Neural progenitor cell (in vitro differentiated cells): ENCODE measurements around the gene STEAP3. TPM values are rescaled to one million over a fixed set of nuclear protein-coding genes. Genes with fewer than 3 reads are reported as not detected.

Source experiments
- DNase-seq: peaks from one replicate; pipeline ENCODE4 v3.0.0-alpha.2; 2016; ENCODE audit warnings: low spot score
- H2AFZ ChIP-seq: fragments of 200-600 bp; sonication (generic); replicated peaks from 2 replicates; pipeline ENCODE4 v1.6.1; 2016; ENCODE audit warnings: antibody characterized with exemption
- H3F3A ChIP-seq: fragments of 200-600 bp; sonication (generic); 2 replicates; pipeline ENCODE4 v1.6.1; 2016; ENCODE audit warnings: antibody characterized with exemption, low read depth
- H3K27ac ChIP-seq: fragments of 200-600 bp; sonication (generic); 2 replicates; pipeline ENCODE4 v1.5.1; 2016; ENCODE audit warnings: mild to moderate bottlenecking
- H3K27me3 ChIP-seq: fragments of 200-600 bp; sonication (generic); 2 replicates; pipeline ENCODE4 v1.6.1; 2016; ENCODE audit warnings: mild to moderate bottlenecking, moderate library complexity
- H3K36me3 ChIP-seq: fragments of 200-600 bp; sonication (generic); 2 replicates; pipeline ENCODE4 v1.5.1; 2016
- H3K4me1 ChIP-seq: fragments of 200-600 bp; sonication (generic); 2 replicates; pipeline ENCODE4 v1.6.1; 2016; ENCODE audit warnings: mixed run types
- H3K4me2 ChIP-seq: fragments of 200-600 bp; sonication (generic); 2 replicates; pipeline ENCODE4 v1.6.1; 2016
- H3K4me3 ChIP-seq: fragments of 200-600 bp; sonication (generic); 2 replicates; pipeline ENCODE4 v1.5.1; 2016
- H3K79me2 ChIP-seq: fragments of 200-600 bp; sonication (generic); 2 replicates; pipeline ENCODE4 v1.6.1; 2016; ENCODE audit warnings: low read depth
- H3K9ac ChIP-seq: fragments of 200-600 bp; sonication (generic); 2 replicates; pipeline ENCODE4 v1.6.1; 2016
- H3K9me3 ChIP-seq: fragments of 200-600 bp; sonication (generic); 2 replicates; pipeline ENCODE4 v1.5.1; 2016; ENCODE audit warnings: low read depth
- H4K20me1 ChIP-seq: fragments of 200-600 bp; sonication (generic); 2 replicates; pipeline ENCODE4 v1.6.1; 2016; ENCODE audit warnings: low read depth
- H3K27ac Mint-ChIP-seq: 3 replicates; pipeline ENCODE4 v1.8.0; 2021; ENCODE audit warnings: mixed read lengths
- H3K27me3 Mint-ChIP-seq: 2 replicates; pipeline ENCODE4 v1.8.0; 2022; ENCODE audit warnings: low read depth, mild to moderate bottlenecking, inconsistent platforms, moderate library complexity, mixed read lengths; ENCODE audit not compliant: insufficient read depth
- H3K36me3 Mint-ChIP-seq: 3 replicates; pipeline ENCODE4 v1.8.0; 2021; ENCODE audit warnings: mixed read lengths
- H3K4me1 Mint-ChIP-seq: 3 replicates; pipeline ENCODE4 v1.8.0; 2021; ENCODE audit warnings: mixed read lengths
- H3K4me3 Mint-ChIP-seq: 3 replicates; pipeline ENCODE4 v1.8.0; 2021; ENCODE audit warnings: mild to moderate bottlenecking, moderate library complexity, mixed read lengths
- H3K9me3 Mint-ChIP-seq: 3 replicates; pipeline ENCODE4 v1.8.0; 2020; ENCODE audit warnings: mixed read lengths
- EZH2 ChIP-seq: fragments of 200-600 bp; sonication (generic); IDR thresholded peaks from 2 replicates; pipeline ENCODE4 v1.6.1; 2017; ENCODE audit warnings: antibody characterized with exemption, mild to moderate bottlenecking, moderate library complexity
- EZH2phosphoT487 ChIP-seq: fragments of 200-600 bp; sonication (generic); IDR thresholded peaks from 2 replicates; pipeline ENCODE4 v1.6.1; 2017; ENCODE audit warnings: antibody characterized with exemption
- total RNA-seq: library from RNA; depleted of rRNA; stranded (reverse); fragments of >200 nt; gene quantifications from 2 replicates; pipeline ENCODE4 v1.2.3, GENCODE V29; 2015; ENCODE audit warnings: low replicate concordance
- TF ChIP-seq, protein P1 (sequence below): fragments of 200-600 bp; sonication (generic); IDR thresholded peaks from 2 replicates; pipeline ENCODE4 v1.5.1; 2017; ENCODE audit warnings: antibody characterized with exemption, mild to moderate bottlenecking

Gene STEAP3
- total RNA-seq, 1 donor from 2014 or later = 0.30 TPM

DNA sequence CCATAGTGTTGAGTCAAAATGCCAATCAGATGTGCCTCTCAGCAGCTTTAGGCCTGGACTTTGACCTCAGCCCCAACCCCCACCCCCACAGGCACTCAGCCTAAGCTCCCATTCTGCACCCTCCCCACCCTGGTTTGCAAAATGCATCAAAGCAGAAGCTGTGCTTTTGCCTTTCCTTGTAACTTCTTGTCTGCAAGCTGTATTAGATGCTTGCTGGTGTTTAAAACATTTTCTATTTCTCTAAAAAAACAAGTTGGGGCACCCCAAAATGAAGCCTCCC, 26.6 kb upstream of the STEAP3 start:
- H3K27ac ChIP-seq = no peak overlapping the region
- H3K36me3 ChIP-seq = no peaks in the 10 kb centered on the region
- no peak overlapping the region for H3K9ac ChIP-seq
- no peak for DNase-seq
- H3K4me3 ChIP-seq = no peak overlapping the region
- peaks cover 17% of the 10 kb centered on the region for H3K4me1 Mint-ChIP-seq
- H3K79me2 ChIP-seq = no peaks in the 10 kb centered on the region
- peaks cover 2% of the 10 kb centered on the region for H3K9me3 Mint-ChIP-seq
- H3K36me3 Mint-ChIP-seq = no peaks in the 10 kb centered on the region
- peaks cover 7% of the 10 kb centered on the region for H3F3A ChIP-seq
- no peak for TF ChIP-seq EZH2phosphoT487
- no peak for TF ChIP-seq EZH2
- no peak overlapping the region for H3K27ac Mint-ChIP-seq
- no peak overlapping the region for H3K4me2 ChIP-seq
- peaks cover 21% of the 10 kb centered on the region for H3K27me3 ChIP-seq
- no peak overlapping the region for H2AFZ ChIP-seq
- peaks cover 11% of the 10 kb centered on the region for H3K27me3 Mint-ChIP-seq
- H3K9me3 ChIP-seq = no peaks in the 10 kb centered on the region
- H3K4me3 Mint-ChIP-seq = no peak overlapping the region
- no peaks in the 10 kb centered on the region for H4K20me1 ChIP-seq
- peaks cover 11% of the 10 kb centered on the region for H3K4me1 ChIP-seq

DNA sequence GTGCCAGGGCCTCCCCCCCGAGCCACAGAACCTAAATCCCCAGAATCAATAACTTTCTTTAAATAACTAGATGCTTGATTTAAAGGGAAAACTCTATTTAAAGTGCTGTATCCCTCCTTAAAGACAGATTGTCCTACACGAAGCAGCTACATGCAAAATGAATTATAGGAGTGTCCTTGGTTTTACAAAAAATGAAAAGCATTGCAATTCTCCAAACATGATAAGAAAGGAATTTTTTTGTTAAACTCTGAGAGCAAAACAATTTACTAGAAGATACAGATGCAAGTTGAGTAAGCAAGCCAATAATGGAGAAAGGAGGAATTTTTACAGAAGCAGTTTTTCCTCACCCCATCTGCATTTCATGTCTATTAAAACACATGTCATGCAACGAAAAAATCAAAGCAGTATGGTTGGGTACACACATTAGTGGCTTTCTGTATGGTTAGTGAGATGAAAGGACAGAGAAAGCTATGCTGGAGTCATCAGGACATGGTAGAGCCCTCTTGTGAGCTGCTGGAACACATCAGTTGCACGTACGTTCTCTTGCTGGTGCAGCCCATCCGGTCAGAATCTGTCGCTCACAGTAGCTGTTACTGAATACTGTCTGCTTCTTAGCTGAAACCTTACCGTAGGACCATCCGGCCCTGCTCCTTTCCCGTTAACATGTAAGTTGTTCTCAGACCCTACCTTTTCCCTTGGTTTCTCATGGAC, 25.9 kb upstream of the STEAP3 start:
- Mint-ChIP-seq H3K36me3 (no peaks in the 10 kb centered on the region), H3K4me3 (no peak overlapping the region), H3K27ac (no peak overlapping the region), H3K27me3 (peaks cover 11% of the 10 kb centered on the region), H3K4me1 (peaks cover 17% of the 10 kb centered on the region), H3K9me3 (peaks cover 2% of the 10 kb centered on the region)
- Histone ChIP-seq H2AFZ (no peak overlapping the region), H3K9me3 (no peaks in the 10 kb centered on the region), H3K9ac (no peak overlapping the region), H3K36me3 (no peaks in the 10 kb centered on the region), H3K4me3 (no peak overlapping the region), H3K27ac (no peak overlapping the region), H3K79me2 (no peaks in the 10 kb centered on the region), H3K4me1 (peaks cover 11% of the 10 kb centered on the region), H3K27me3 (peaks cover 21% of the 10 kb centered on the region), H3K4me2 (no peak overlapping the region), H4K20me1 (no peaks in the 10 kb centered on the region), H3F3A (peaks cover 7% of the 10 kb centered on the region)
- no peak for DNase-seq
- TF ChIP-seq EZH2 (no peak), EZH2phosphoT487 (no peak)
- TF ChIP-seq, protein P1, sequence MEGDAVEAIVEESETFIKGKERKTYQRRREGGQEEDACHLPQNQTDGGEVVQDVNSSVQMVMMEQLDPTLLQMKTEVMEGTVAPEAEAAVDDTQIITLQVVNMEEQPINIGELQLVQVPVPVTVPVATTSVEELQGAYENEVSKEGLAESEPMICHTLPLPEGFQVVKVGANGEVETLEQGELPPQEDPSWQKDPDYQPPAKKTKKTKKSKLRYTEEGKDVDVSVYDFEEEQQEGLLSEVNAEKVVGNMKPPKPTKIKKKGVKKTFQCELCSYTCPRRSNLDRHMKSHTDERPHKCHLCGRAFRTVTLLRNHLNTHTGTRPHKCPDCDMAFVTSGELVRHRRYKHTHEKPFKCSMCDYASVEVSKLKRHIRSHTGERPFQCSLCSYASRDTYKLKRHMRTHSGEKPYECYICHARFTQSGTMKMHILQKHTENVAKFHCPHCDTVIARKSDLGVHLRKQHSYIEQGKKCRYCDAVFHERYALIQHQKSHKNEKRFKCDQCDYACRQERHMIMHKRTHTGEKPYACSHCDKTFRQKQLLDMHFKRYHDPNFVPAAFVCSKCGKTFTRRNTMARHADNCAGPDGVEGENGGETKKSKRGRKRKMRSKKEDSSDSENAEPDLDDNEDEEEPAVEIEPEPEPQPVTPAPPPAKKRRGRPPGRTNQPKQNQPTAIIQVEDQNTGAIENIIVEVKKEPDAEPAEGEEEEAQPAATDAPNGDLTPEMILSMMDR = no peak

DNA sequence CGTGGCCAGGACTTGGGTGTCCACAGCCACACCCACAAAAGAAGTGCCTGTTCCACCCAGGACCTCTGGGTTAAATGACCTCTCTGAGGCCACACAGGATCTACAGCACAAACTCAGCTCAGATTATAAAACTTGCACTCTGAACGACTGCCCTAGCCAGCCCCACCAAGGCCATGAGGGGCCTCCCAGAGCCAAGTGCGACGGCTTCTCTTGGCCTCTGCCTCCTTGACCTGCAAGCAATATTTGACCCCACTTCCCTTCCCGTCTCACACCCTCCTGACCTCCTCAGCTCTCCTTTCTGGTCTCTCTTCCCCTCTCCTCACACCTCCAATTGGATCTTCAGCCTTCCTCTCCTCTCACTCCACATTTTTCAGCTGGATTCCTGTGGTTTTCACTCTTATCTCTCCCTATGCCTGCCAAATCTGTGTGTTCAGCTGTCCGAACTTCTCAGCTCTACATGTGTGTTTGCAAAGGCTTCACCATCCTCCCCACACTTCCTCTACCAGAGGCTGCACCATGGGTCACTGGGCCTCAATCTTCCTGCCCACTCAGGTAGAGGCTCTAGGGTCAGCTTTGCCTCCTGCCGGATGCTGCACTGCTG, 25.3 kb upstream of the STEAP3 start:
- no peak overlapping the region for H2AFZ ChIP-seq
- TF ChIP-seq, protein P1 = no peak
- TF ChIP-seq EZH2 (no peak), EZH2phosphoT487 (no peak)
- DNase-seq = no peak
- peaks cover 17% of the 10 kb centered on the region for H3K4me1 Mint-ChIP-seq
- H3K27ac ChIP-seq = no peak overlapping the region
- H3K4me3 ChIP-seq = no peak overlapping the region
- peaks cover 11% of the 10 kb centered on the region for H3K4me1 ChIP-seq
- peaks cover 7% of the 10 kb centered on the region for H3F3A ChIP-seq
- no peaks in the 10 kb centered on the region for H4K20me1 ChIP-seq
- no peaks in the 10 kb centered on the region for H3K79me2 ChIP-seq
- H3K4me2 ChIP-seq = no peak overlapping the region
- no peaks in the 10 kb centered on the region for H3K9me3 ChIP-seq
- no peaks in the 10 kb centered on the region for H3K36me3 ChIP-seq
- H3K27me3 Mint-ChIP-seq = peaks cover 11% of the 10 kb centered on the region
- H3K9ac ChIP-seq = no peak overlapping the region
- no peaks in the 10 kb centered on the region for H3K9me3 Mint-ChIP-seq
- no peaks in the 10 kb centered on the region for H3K36me3 Mint-ChIP-seq
- no peak overlapping the region for H3K27ac Mint-ChIP-seq
- H3K27me3 ChIP-seq = peaks cover 21% of the 10 kb centered on the region
- no peak overlapping the region for H3K4me3 Mint-ChIP-seq

DNA sequence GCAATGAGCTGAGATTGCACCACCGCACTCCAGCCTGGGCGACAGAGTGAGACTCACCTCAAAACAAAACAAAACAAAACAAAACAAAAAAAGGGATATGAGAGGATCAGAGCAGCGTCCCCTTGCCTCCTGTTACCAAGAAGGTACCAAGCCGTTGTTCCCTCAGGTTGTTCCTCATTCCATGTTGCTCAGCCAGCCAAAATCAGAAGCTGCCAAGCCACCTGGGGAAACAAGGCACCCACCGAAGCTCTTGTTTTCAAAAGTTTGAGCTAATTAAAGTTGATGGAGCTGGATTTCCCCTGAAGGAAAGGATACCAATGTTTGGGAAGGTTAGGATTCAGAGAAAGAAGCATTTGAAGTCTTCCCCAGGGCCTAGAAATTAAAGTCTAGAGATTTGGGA, 21.8 kb upstream of the STEAP3 start:
- Mint-ChIP-seq H3K4me3 (no peak overlapping the region), H3K27ac (no peak overlapping the region), H3K27me3 (peaks cover 3% of the 10 kb centered on the region), H3K9me3 (no peaks in the 10 kb centered on the region), H3K4me1 (peaks cover 7% of the 10 kb centered on the region), H3K36me3 (no peaks in the 10 kb centered on the region)
- Histone ChIP-seq H3F3A (no peaks in the 10 kb centered on the region), H3K27ac (no peak overlapping the region), H3K9me3 (no peaks in the 10 kb centered on the region), H3K4me3 (no peak overlapping the region), H3K9ac (no peak overlapping the region), H3K27me3 (peaks cover 6% of the 10 kb centered on the region), H3K79me2 (no peaks in the 10 kb centered on the region), H3K4me2 (no peak overlapping the region), H4K20me1 (no peaks in the 10 kb centered on the region), H2AFZ (no peak overlapping the region), H3K4me1 (peaks cover 3% of the 10 kb centered on the region), H3K36me3 (no peaks in the 10 kb centered on the region)
- DNase-seq = no peak
- TF ChIP-seq EZH2phosphoT487 (no peak), EZH2 (no peak)
- TF ChIP-seq, protein P1 = no peak
